GM12873 (cell line): Measurements from ENCODE around the gene STKLD1.

Experiments used
- CTCF ChIP-seq: IDR thresholded peaks from 2 replicates; pipeline ENCODE4 v1.5.1; 2012; ENCODE audit warnings: low read depth, mild to moderate bottlenecking, moderate library complexity, low read length, control low read depth; ENCODE audit not compliant: insufficient read depth; ENCODE audit errors: missing control alignments

STKLD1 gene

GRCh38 chr9:133424187-133424586 is 48.0 kb downstream of the STKLD1 start:
- no peak for TF ChIP-seq CTCF

GRCh38 chr9:133425049-133425632 is 49.0 kb downstream of the STKLD1 start:
- TF ChIP-seq CTCF = no peak

- no peak for TF ChIP-seq CTCF
Observed at GRCh38 chr9:133426011-133426410, 49.8 kb downstream of the STKLD1 start.

- no peak for TF ChIP-seq CTCF
Observed at GRCh38 chr9:133427658-133428348, 51.6 kb downstream of the STKLD1 start.

- no peak for TF ChIP-seq CTCF
Observed at GRCh38 chr9:133428617-133429101, 52.5 kb downstream of the STKLD1 start.

- no peak for TF ChIP-seq CTCF
Observed at GRCh38 chr9:133429214-133429613, 53.0 kb downstream of the STKLD1 start.

GRCh38 chr9:133429641-133430161 is 53.5 kb downstream of the STKLD1 start:
- TF ChIP-seq CTCF = peak; percentile 24
